MM.1S (cell line): ENCODE results near the gene SEC24B.

Experiments
- EZH2 ChIP-seq: fragments of 300-600 bp; sonication (generic); optimal IDR thresholded peaks from 2 replicates; pipeline ENCODE3; 2017; ENCODE audit warnings: low read depth, mild to moderate bottlenecking, antibody characterized with exemption, low read length, mixed read lengths
- EZH2phosphoT487 ChIP-seq: fragments of 300-600 bp; sonication (generic); IDR thresholded peaks from 2 replicates; pipeline ENCODE4 v1.6.1; 2018; ENCODE audit warnings: antibody characterized with exemption, low read length
- TF ChIP-seq, protein P1 (sequence below): fragments of 300-600 bp; sonication (generic); IDR thresholded peaks from 2 replicates; pipeline ENCODE4 v1.5.1; 2016; ENCODE audit warnings: antibody characterized with exemption, low read length, mixed read lengths

DNA sequence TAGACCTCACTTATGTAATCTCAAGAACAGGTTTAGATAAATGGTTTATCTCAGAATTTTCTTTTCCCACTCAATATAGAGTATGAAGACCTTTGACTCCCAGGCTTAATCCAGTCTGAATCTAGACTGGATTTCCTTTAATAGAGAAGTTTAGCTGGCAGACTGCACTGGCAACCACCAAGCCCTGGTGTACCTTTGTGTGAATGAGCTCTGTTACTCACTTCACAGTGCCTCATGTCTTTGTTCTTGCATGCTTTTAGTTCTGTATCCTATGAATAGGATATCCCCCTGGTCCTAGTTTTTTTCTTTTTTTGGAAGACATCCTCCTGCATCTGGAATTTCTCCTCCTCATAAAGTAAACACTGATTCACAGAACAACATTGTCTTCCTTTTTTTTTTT lies 73.3 kb downstream of the SEC24B start:
- TF ChIP-seq, protein P1, sequence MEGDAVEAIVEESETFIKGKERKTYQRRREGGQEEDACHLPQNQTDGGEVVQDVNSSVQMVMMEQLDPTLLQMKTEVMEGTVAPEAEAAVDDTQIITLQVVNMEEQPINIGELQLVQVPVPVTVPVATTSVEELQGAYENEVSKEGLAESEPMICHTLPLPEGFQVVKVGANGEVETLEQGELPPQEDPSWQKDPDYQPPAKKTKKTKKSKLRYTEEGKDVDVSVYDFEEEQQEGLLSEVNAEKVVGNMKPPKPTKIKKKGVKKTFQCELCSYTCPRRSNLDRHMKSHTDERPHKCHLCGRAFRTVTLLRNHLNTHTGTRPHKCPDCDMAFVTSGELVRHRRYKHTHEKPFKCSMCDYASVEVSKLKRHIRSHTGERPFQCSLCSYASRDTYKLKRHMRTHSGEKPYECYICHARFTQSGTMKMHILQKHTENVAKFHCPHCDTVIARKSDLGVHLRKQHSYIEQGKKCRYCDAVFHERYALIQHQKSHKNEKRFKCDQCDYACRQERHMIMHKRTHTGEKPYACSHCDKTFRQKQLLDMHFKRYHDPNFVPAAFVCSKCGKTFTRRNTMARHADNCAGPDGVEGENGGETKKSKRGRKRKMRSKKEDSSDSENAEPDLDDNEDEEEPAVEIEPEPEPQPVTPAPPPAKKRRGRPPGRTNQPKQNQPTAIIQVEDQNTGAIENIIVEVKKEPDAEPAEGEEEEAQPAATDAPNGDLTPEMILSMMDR: no peak
- TF ChIP-seq EZH2: no peak
- no peak for TF ChIP-seq EZH2phosphoT487
